Panc1 (cell line): Measurements from ENCODE around the gene ATAD2B. TPM values are rescaled to one million over a fixed set of nuclear protein-coding genes. Genes with fewer than 3 reads are reported as not detected.

Source experiments
- ATAC-seq: fragments of 200-7000 bp; cut with Tn5 transposase; 2 replicates; pipeline ENCODE4 v1.9.1; 2020; ENCODE audit warnings: mild to moderate bottlenecking, moderate library complexity
- BruUV-seq: library from RNA; stranded (reverse); fragments of 400-500 nt; replicated peaks from 2 replicates; lab custom pipeline; 2021; lab: Mats Ljungman, UMichigan
- CTCF ChIA-PET: fragments of 300-600 bp; sonication (Branson Sonifier 250); formaldehyde crosslinking; loops from one replicate; lab custom pipeline; 2022; ENCODE audit warnings: antibody characterized with exemption; lab: Charles Lee
- POLR2A ChIA-PET: fragments of 300-600 bp; sonication (Branson Sonifier 250); formaldehyde crosslinking; loops from one replicate; lab custom pipeline; 2022; ENCODE audit warnings: antibody characterized with exemption; lab: Charles Lee
- DNase-seq: peaks from one replicate; pipeline ENCODE4 v3.0.0-alpha.2; 2010; ENCODE audit warnings: low read depth, low spot score
- H3K27ac ChIP-seq: 2 replicates; pipeline ENCODE4 v1.5.1; 2011; ENCODE audit warnings: mild to moderate bottlenecking, low read length, inconsistent platforms
- H3K27me3 ChIP-seq: fragments of 200-500 bp; sonication (Bioruptor generic); 2 replicates; pipeline ENCODE4 v1.6.0; 2014; ENCODE audit warnings: low read length, inconsistent platforms; ENCODE audit not compliant: control insufficient read depth, insufficient read depth
- H3K36me3 ChIP-seq: fragments of 200-500 bp; sonication (Bioruptor generic); 2 replicates; pipeline ENCODE4 v1.5.1; 2014; ENCODE audit warnings: inconsistent platforms, mild to moderate bottlenecking, low read length, moderate library complexity; ENCODE audit not compliant: control insufficient read depth, insufficient read depth
- H3K4me1 ChIP-seq: 2 replicates; pipeline ENCODE4 v1.5.1; 2011; ENCODE audit warnings: inconsistent platforms, mild to moderate bottlenecking, low read length, moderate library complexity; ENCODE audit not compliant: control insufficient read depth, insufficient read depth
- H3K4me3 ChIP-seq, 2 experiments: 2 replicates each; pipeline ENCODE4 v1.5.1; 2011 to 2012; ENCODE audit warnings: low read depth in 2 of 2, low read length in 2 of 2, mild to moderate bottlenecking in 2 of 2, inconsistent platforms in 1 of 2, moderate library complexity in 1 of 2
- H3K9me3 ChIP-seq: fragments of 200-500 bp; sonication (Bioruptor generic); 2 replicates; pipeline ENCODE4 v1.5.1; 2014; ENCODE audit warnings: low read depth, mild to moderate bottlenecking, inconsistent platforms, low read length, moderate library complexity; ENCODE audit not compliant: control insufficient read depth, insufficient read depth
- CTCF ChIP-seq: fragments of 450-650 bp; IDR thresholded peaks from 2 replicates; pipeline ENCODE4 v1.5.1; 2017; ENCODE audit warnings: mild to moderate bottlenecking
- POLR2AphosphoS5 ChIP-seq: IDR thresholded peaks from 2 replicates; pipeline ENCODE4 v1.6.1; 2012; ENCODE audit warnings: mild to moderate bottlenecking, low read depth, low read length, moderate library complexity
- REST ChIP-seq, 2 experiments: IDR thresholded peaks; 2 replicates each; pipeline ENCODE4 v1.6.1; 2011 to 2012; ENCODE audit warnings: low read depth in 2 of 2, control low read depth in 1 of 2, low read length in 1 of 2, mild to moderate bottlenecking in 1 of 2, moderate library complexity in 1 of 2; ENCODE audit not compliant: insufficient read depth in 1 of 2
- SIN3A ChIP-seq: IDR thresholded peaks from 2 replicates; pipeline ENCODE4 v1.6.1; 2012; ENCODE audit warnings: low read depth, mild to moderate bottlenecking, low read length, moderate library complexity, borderline replicate concordance; ENCODE audit not compliant: insufficient read depth
- TCF7L2 ChIP-seq: IDR thresholded peaks from 2 replicates; pipeline ENCODE4 v1.6.1; 2011; ENCODE audit warnings: mild to moderate bottlenecking, low read depth, low read length, inconsistent platforms
- in situ Hi-C: cut with HindIII; loops from 2 replicates; pipeline ENCODE4 v1.10.0; 2016; ENCODE audit warnings: low sequenced_read_pairs, low pct_unique_long_range_greater_than_20kb
- intact Hi-C: fragments of 100-400 bp; cut with micrococcal nuclease; formaldehyde crosslinking; loops from one replicate; pipeline ENCODE4 v1.10.0; 2022; ENCODE audit not compliant: unreplicated experiment
- total RNA-seq: library from RNA; stranded (reverse); gene quantifications from one replicate; pipeline ENCODE4 v1.2.1, GENCODE V29; 2021; ENCODE audit not compliant: unreplicated experiment

ATAD2B gene
- total RNA-seq, 1 experiment from 2014 or later = 17.9 TPM

DNA sequence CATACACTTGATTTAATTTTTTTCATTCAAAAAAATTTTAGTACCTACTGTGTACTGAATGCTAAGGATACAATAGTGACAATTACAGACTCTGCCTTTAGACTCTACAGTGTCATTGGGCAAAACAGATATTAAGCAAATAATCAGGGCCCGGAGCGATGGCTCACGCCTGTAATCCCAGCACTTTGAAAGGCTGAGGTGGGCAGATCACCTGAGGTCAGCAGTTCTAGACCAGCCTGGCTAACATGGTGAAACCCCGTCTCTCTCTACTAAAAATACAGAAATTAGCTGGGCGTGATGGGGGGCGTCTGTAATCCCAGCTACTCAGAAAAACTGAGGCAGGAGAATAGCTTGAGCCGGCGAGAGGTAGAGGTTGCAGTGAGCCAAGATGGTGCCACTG lies 14.7 kb upstream of the ATAD2B start:
- DNase-seq (no peak), ATAC-seq (no peak)
- BruUV-seq = no TSS peak
- TF ChIP-seq CTCF = no peak
- TF ChIP-seq TCF7L2 = no peak
- no peak for TF ChIP-seq SIN3A
- no peak for TF ChIP-seq REST (IDR thresholded peaks at IDR 0.05; ENCODE audit: insufficient read depth in 1 of 2, low read depth in 2 of 2, low read length in 1 of 2)
- Histone ChIP-seq H3K4me1 (peaks cover 17% of the 10 kb centered on the region; the same call in 1 of the 2 replicates), H3K9me3 (no peaks in the 10 kb centered on the region), H3K4me3 (peak overlapping the region; percentile 78 to 91), H3K27ac (no peak overlapping the region), H3K36me3 (no peaks in the 10 kb centered on the region), H3K27me3 (no peaks in the 10 kb centered on the region)
- CTCF ChIA-PET = no interaction called here
- intact Hi-C loops (no loop called here), in situ Hi-C loops (no loop called here)
- POLR2A ChIA-PET = interaction anchor here (0.5 kb wide), 1 partner anchor 42 kb away, joined by 3 read pairs; no protein-coding TSS in a partner anchor

DNA sequence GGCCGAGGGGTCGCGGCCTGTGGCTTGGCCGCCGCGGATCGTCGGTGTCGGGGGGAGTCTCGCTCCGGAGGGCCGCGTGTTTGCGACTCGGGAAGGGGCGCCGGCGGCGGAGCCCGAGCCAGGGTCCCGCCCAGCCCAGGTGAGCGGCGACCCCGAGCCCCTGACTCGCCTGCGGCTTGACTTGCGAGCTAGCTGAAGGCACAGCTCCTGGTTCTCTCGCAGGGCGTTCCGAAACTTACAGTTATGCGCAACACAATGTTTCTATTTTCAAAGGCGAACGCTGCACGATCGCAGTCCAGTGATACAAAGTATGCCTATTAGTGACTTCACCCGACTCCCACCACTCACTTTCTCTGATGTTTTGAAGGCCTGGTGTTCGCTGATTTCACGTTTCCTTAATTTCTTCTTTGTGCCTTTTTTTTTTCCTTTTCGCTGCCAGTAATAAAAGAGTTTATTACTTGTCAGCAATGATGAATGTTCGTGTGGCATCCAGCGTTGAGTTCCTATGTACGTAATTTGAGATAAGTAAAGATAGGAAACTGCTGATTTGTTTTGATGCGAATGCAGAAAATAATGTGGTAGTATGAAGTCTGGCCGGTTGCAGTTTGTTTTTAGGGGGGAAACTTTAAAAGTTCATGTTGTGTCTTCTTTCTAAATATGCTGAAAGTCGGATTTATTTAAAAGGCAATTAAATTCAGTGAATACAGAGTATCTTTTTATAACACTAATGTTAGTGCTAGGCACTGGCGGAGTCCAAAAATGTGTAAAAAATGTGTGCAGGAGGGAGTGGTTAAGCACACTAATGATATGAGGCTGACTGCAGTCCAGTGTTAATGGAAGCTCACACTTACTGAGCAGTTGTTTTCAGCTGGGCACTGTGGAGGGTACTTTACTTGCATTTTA lies 14.0 kb upstream of the ATAD2B start:
- no peak for TF ChIP-seq CTCF
- TF ChIP-seq TCF7L2 = no peak
- no peak; the same call in 1 of the 2 replicates for TF ChIP-seq SIN3A
- TF ChIP-seq POLR2AphosphoS5 = no peak
- no peak for TF ChIP-seq REST (IDR thresholded peaks at IDR 0.05; ENCODE audit: insufficient read depth in 1 of 2, low read depth in 2 of 2, low read length in 1 of 2)
- DNase-seq = no peak
- peaks cover 17% of the 10 kb centered on the region; the same call in 1 of the 2 replicates for H3K4me1 ChIP-seq
- ATAC-seq = peak; percentile 63
- no peaks in the 10 kb centered on the region for H3K27me3 ChIP-seq
- POLR2A ChIA-PET = interaction anchor here (0.5 to 1.9 kb wide), 2 partner anchors 14 to 41 kb away, joined by 3 to 9 read pairs; partner anchors contain the start of gene ATAD2B
- in situ Hi-C loops (no loop called here), intact Hi-C loops (no loop called here)
- TSS peak; percentile 85 for BruUV-seq
- CTCF ChIA-PET = no interaction called here
- H3K9me3 ChIP-seq = no peaks in the 10 kb centered on the region
- peak overlapping the region; percentile 78 to 91 for H3K4me3 ChIP-seq
- H3K36me3 ChIP-seq = no peaks in the 10 kb centered on the region
- peak overlapping the region; percentile 87 for H3K27ac ChIP-seq
